ENCODE measurements around the gene PRPF38B. TPM values are rescaled to one million over a fixed set of nuclear protein-coding genes. Genes with fewer than 3 reads are reported as not detected.
A peak's percentile ranks its signal among the peaks of the same experiment; 100 is the strongest.
"Not testable (repeated sequence)": the region's sequence is repeated elsewhere in the genome, so short reads cannot be mapped to it uniquely, and the experiment has no call there.

The PRPF38B gene
- total RNA-seq, 1 donor from 2014 or later, result 20.8 TPM

DNA sequence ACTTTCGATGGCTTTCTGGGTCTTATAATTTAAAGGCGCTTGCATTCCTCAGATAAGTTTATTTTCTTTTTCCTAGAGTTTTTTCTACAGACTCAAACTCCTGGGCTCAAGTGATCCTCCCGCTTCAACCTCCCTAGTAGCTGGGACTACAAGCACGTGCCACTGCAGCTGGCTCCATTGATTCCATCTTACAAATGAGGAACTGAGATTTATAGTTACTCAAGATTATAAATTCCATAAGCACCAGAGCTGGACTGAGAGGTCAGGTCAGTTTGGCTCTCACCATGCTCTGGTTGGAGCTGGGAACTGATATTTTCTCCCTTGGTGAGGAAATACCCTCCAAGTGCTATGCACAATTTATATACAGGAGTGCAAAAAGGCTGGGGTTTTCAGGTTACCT, 13.4 kb upstream of the PRPF38B start:
- FAIRE-seq, result no peak
- no peak for DNase-seq (ENCODE audit: low spot score in 2 of 2)

GRCh38 chr1:108679586-108680213, 12.4 kb upstream of the PRPF38B start:
- FAIRE-seq, result no peak
- DNase-seq (ENCODE audit: low spot score in 2 of 2), result no peak

- not testable (repeated sequence) for FAIRE-seq; DNase-seq (ENCODE audit: low spot score in 2 of 2)
Observed at GRCh38 chr1:108681701-108682100, 10.4 kb upstream of the PRPF38B start.

GRCh38 chr1:108685529-108685928, 6.6 kb upstream of the PRPF38B start:
- FAIRE-seq (no peak), DNase-seq (ENCODE audit: low spot score in 2 of 2) (no peak)

DNA sequence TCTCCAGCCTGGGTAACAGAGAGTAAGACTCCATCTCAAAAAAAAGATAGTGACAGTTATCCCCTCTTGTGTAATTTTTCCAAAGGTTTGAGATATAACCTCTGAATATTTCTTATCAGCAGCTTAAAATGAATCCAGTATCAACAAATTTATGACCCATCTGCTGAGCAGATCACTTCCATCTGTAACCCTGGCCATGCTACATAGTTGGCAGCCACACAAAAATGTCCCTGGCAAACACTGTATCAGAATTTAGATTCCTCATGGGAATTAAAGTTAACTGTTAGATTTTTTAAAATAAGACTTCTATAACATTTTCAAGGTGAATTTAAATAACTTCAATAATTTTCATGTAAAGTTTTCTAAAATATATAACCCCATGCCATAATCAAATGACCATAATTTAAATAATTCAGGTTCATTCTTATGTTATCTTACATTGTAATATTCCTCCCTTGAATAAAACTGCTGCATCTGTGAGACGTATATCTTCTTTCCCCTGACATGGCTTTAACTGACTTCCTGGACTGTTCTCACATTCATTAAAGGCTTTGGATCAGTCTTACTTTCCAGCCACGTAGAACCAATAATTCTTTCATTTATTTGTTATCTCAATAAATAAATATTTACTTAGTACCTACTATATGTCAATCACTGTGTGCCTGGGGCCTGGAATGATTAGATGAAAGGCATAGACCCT, 5.3 kb upstream of the PRPF38B start:
- DNase-seq (ENCODE audit: low spot score in 2 of 2) (no peak), FAIRE-seq (no peak)

GRCh38 chr1:108691128-108691941, 775 bp upstream of the PRPF38B start:
- DNase-seq (ENCODE audit: low spot score in 2 of 2) (peak in 1 of 2 donors; percentile 18), FAIRE-seq (no peak)

DNA sequence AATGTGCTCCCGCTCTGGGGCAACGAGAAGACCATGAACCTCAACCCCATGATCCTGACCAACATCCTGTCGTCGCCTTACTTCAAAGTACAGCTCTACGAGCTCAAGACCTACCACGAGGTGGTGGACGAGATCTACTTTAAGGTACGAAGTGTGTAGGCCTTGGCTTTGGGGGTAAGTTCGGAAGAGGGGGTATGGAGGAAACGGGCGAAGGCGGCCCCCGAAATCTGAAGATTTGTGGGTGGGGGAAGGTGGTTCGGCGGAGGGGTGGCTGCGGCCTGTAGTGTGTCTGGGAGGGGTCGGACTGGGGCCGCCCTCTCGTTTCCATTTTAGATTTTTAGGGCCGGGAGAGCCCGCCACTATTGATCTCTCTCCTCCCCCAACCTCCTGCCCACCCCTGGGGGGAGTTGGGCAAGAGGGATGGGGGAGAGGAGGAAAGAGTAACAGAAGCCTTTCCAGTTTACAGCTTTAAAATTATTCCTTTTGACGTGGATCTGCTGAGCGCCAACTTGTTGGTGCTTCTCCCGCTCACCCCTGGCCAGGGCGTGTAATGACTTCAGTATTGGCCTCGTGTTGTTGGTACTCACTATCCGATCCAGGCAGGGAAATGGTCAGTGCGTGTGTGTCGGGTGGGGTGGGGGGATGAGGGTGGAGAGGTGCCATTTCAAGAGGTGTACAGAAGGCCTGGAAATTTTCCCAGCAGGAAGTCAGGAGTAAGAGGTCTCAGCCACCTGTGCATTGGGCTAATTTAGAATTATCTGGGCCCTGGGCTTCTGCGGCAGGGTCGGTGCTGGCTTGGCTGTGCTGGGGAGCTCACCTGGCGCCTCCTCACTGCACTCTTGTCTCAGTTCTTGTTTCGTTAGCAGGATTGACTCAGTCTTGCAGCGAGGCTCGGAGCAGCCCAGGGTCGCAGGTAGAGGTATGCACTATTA, 880 bp downstream of the PRPF38B start:
- DNase-seq (ENCODE audit: low spot score in 2 of 2) (peak; percentile 44 to 49), FAIRE-seq (no peak)

- DNase-seq (ENCODE audit: low spot score in 2 of 2) (no peak), FAIRE-seq (no peak)
Observed at GRCh38 chr1:108695535-108695934, 3.4 kb downstream of the PRPF38B start.

DNA sequence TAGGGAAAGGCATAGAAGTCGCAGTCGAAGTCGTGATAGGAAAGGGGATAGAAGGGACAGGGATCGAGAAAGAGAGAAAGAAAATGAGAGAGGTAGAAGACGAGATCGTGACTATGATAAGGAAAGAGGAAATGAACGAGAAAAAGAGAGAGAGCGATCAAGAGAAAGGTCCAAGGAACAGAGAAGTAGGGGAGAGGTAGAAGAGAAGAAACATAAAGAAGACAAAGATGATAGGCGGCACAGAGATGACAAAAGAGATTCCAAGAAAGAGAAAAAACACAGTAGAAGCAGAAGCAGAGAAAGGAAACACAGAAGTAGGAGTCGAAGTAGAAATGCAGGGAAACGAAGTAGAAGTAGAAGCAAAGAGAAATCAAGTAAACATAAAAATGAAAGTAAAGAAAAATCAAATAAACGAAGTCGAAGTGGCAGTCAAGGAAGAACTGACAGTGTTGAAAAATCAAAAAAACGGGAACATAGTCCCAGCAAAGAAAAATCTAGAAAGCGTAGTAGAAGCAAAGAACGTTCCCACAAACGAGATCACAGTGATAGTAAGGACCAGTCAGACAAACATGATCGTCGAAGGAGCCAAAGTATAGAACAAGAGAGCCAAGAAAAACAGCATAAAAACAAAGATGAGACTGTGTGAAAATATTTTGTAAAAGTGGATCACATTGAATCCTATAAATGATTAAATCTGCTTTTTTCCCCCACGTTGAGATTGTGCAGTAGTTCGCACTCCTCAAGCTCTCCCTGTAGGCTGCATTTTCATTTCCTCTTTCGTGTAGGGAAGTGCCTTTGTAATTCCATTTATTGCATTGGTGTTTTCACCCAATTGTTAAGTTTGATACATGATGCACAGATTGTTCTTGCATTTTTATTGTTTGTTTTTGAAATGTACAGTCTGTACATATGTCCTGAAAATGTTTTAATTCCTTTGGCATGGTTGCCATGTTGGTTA, 7.5 kb downstream of the PRPF38B start:
- FAIRE-seq, result no peak

GRCh38 chr1:108701176-108701849, 9.2 kb downstream of the PRPF38B start:
- FAIRE-seq (no peak), DNase-seq (ENCODE audit: low spot score in 2 of 2) (no peak)

More for the DNA sequence above, 7.5 kb downstream of the PRPF38B start:
- no peak for DNase-seq (ENCODE audit: low spot score in 2 of 2)

DNA sequence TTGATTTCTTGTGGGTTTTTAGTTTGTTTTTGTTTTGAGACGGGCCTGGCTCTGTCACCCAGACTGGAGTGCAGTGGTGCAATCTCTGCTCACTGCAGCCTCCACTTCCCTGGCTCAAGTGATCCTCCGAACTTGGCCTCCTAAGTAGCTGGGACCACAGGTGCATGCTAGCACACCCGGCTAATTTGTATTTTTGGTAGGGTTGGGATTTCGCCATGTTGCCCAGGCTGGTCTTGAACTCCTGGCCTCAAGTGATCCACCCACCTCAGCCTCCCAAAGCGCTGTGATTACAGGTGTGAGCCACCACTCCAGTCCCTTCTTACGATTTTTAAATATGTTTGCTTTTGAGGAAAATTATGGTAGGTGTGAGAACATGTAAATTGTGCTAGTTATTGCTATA, 10.0 kb downstream of the PRPF38B start:
- FAIRE-seq; DNase-seq (ENCODE audit: low spot score in 2 of 2): not testable (repeated sequence)

DNA sequence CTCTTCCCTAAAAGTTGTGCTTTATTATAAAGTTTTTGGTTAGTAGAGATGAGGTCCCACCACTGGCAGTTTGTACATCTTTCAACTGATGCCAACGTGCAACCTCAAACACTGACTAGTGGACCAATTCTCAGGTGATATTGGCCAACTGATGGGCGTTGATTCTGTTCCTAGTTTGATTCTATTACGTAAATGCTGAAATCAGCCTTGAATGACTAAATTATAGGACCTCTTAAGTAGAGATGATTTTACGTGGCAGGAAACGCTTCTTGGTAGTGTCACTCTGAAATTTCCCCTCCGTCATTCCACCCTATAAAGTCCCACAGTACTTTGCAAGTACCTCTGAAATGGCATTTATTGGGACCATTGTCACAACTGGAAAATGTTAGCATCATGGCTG, 11.8 kb downstream of the PRPF38B start:
- DNase-seq (ENCODE audit: low spot score in 2 of 2) (no peak), FAIRE-seq (no peak)

- FAIRE-seq, result no peak
- DNase-seq (ENCODE audit: low spot score in 2 of 2), result no peak
Observed at GRCh38 chr1:108704496-108704895, 12.4 kb downstream of the PRPF38B start.

DNA sequence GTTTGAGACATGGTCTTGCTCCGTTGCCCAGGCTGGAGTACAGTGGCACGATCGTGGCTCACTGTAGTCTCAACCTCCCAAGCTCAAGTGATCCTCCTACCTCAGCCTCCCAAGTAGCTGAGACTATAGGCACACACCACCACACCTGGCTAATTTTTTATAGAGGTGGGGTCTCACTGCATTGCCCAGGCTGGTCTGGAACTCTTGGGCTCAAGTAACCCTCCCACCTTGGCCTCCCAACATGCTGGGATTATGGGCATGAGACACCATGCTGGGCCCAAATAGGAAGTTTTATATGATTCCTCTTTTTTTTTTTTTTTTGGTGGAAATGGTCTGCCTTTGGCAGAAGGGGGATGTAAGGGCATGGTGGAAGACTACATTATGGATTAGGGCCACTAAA, 14.5 kb downstream of the PRPF38B start:
- no peak for DNase-seq (ENCODE audit: low spot score in 2 of 2)
- FAIRE-seq, result no peak

- DNase-seq (ENCODE audit: low spot score in 2 of 2) (no peak), FAIRE-seq (no peak)
Observed at GRCh38 chr1:108708691-108709660, 16.9 kb downstream of the PRPF38B start.

- no peak for FAIRE-seq
- no peak for DNase-seq (ENCODE audit: low spot score in 2 of 2)
Observed at GRCh38 chr1:108712606-108713150, 20.6 kb downstream of the PRPF38B start, which contains the start of gene FNDC7. TSS of gene FNDC7 (plus strand) at chr1:108712908. CDS start at chr1:108712934, 26 bp downstream.

DNA sequence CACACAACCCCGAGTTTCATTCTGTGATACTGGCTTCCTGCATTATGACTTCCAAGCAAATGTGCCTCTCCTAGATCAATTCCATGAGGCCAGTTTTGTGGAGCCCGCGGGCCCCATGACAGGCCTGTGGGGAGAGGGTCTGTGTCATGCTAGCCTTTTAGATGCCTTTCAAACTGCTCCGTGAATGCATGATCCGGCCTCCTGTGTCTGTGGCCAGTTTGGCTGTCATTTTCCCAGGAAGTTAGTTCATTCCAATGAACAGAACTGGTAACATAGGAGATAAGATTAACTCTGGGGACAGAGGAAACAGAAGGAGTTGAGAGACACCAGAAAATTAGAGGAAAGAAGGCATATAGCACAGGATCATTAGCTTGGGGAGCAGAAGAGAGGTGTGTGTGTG, 23.8 kb downstream of the PRPF38B start:
- FAIRE-seq (no peak), DNase-seq (ENCODE audit: low spot score in 2 of 2) (no peak)

All from frontal cortex (tissue), 4 donors.